NCI-H2171 (cell line): ENCODE measurements around the gene CNKSR2.

Source experiments
- DNase-seq: peaks from one replicate; lab custom pipeline; 2025; lab: John Stamatoyannopoulos, UW

CNKSR2 gene

DNA sequence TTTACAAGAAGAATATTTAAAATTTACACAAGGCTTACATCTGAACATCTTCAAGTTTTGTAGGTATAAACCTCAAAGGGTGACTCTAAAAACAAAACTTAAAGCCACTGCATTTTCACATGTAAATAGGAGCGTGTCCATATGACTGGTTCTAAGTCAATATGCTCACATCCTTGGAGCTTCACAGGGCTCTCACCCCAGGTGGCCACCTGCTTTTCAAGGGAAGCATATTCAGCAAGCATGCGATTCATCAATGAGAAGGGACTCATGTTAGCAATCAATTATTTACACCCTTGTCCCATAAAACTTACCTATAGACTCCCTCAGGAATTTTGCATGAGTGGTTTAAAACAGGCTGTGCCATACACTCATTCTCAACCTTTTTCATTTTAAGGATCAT lies 301.7 kb downstream of the CNKSR2 start:
- no peak for DNase-seq

DNA sequence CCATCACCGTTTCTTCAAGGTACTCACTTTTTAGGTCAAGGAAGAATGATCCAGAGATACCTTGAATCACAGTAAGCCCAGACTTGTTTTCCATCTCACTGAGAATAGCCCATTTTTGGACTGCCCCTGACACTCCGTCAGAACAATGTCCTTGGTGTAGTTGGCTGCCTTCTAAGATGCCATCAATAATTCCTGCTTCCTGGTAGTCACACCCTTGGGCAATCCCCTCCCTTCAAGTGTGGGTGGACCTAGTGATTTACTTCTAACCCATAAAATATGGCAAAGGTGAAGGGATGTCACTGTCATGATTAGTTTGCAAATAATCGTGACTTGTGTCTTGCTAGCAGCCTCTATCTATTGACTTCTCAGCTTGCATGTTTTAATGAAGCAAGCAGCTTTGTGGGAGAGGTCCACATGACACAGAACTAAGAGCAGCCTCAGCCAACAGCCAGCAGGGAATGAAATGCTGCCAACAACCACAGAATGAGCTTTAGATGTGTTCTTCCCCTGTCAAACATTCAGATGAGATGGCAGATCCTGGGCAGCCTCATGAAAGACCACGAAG lies 303.9 kb downstream of the CNKSR2 start:
- DNase-seq: no peak

DNA sequence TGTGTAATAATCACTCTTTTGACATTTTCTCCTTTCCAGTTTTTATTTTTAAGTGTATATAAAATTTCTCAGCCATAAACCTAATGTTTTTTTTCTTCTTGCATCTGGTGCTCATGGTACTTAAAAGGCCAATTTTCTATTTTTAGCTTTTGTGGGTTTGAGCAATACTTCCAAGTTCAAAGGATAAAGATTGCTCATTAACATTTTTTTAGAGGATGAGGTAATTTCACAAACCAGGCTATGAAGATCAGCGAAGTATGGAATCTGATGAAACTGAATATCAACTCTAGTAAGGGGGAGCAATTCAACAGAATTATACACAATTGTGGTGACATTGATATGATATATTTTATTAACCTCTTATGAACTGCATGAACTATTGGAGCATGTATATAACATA lies 309.7 kb downstream of the CNKSR2 start:
- no peak for DNase-seq

DNA sequence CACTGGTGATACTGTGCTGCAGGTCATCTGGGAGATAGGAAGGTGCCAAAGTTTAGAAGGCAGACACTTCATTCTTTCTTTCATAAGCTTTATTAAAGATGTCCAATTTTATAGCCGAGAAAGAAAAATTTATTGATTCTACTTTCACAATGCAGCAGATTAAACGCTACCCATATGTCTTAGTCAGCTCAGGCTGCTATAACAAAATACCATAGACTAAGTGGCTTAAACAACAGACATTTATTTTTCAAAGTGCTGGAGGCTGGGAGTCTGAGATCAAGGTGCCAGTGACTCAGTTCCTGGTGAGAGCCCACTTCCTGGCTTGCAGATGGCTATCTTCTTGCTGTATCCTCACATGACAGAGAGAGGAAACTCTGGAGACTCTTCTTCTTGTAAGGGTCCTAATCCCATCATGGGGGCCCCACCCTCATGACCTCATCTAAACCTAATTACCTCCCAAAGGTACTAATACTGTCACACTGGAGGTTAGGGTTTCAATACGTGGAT lies 317.3 kb downstream of the CNKSR2 start:
- DNase-seq: no peak

DNA sequence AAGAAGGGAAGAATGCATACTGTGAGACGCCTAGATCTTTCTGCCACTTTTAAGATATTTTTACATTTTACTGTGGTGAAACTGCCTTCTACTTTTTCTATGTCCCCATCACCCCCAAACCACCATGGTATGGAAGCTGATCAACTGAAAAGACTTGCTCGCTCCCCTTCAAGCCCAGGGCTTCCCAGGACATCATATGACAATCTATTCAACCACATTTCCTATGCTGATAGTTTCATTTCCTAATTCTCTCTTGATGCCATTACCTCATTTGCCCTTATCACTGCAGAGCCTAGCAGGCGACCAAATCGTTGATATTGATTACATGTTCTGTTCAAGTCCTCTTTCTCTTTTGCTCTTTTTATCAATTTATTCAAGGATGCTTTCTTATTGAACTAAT lies 324.1 kb downstream of the CNKSR2 start:
- DNase-seq: no peak

DNA sequence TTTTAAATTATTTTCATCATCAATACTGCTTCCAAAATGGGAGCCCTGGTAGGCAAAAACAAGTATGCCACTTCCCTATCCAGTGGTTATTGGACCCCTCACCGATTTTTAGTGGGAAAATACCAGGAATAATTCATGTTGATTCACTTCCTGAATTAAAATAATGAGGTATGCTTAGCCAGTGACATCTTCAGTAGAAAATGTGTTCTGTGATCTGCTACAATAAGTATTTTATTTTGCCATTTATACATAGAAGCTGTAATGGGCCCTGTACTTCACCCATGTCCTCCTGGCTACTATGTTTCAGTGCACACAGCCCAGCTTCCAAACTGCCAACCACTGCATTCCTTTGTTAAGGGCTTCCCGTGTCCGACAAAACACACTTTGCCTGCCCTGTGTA lies 324.9 kb downstream of the CNKSR2 start:
- DNase-seq: no peak

DNA sequence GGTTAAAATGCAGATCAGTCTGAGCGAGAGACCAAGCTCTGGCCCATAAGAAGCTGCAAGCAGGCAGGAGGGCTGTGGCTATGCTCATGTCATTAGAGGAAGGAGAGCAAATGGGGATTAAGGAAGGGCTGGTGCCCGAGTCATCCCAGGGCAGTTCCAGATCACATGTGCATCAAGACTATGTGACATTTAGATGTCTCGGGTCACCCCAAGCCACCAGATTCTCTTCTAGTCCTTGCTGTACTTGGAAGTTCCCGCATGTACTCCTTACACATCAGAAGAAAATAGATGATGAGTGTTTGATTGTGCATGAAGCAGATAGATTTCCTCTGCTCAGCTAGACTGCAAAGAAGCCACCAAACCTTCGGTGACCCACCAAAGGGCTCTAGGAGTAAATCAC lies 326.1 kb downstream of the CNKSR2 start:
- DNase-seq: no peak

DNA sequence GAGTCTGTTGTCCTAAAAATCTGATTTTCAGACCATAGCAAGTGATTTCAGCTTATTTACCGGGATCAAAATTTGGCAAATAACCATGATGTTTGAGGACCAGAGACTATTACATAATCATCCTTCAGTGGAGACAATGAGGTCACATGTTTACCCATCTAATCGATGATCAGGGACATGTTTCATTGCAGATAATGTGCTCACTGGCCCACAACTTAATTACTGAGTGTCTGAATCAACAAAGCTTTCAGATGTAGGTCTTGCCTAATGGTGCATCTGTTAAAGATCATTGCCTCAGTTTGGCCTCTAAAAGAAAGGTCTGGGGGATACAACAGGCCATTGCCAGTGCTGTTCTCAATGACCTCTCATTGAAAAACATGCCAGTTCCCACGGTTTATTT lies 326.7 kb downstream of the CNKSR2 start:
- DNase-seq: no peak

DNA sequence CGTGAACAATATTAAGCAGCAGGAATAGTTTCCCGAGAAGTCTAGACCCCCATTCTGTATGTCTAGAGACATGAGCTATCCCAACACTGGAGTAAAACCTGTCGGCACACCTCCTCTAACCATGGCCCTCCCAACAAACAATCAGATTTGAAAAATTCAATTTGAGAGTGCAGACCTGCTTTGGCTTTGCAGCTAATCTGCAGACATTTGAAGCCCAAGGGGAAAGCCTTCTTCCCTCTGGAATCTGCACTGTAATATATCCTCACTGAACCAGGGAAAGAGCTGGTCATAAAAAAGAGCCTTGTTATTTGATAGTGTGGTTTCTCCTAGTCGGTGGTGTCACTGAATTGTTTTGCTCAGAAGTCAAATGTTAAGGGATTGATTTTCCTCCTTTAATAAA lies 328.5 kb downstream of the CNKSR2 start:
- DNase-seq: no peak
